GM21390 (cell line): ENCODE measurements around the gene MYH9.
"Not testable (repeated sequence)": the region's sequence is repeated elsewhere in the genome, so short reads cannot be mapped to it uniquely, and the experiment has no call there.

Source experiments
- ATAC-seq: cut with Tn5 transposase; IDR thresholded peaks from one replicate; pipeline ENCODE4 v1.9.1; 2021; ENCODE audit not compliant: unreplicated experiment

MYH9 gene

GRCh38 chr22:36415415-36416168, 27.8 kb upstream of the MYH9 start:
- ATAC-seq: no peak

GRCh38 chr22:36413022-36413775, 25.4 kb upstream of the MYH9 start:
- no peak for ATAC-seq

- ATAC-seq: no peak
These were observed 24.0 kb upstream of the MYH9 start for GRCh38 chr22:36411589-36412258.

- ATAC-seq: no peak
These were observed 22.4 kb upstream of the MYH9 start for GRCh38 chr22:36409911-36410756.

- ATAC-seq: not testable (repeated sequence)
These were observed 21.8 kb upstream of the MYH9 start for GRCh38 chr22:36409554-36409910.

GRCh38 chr22:36409056-36409455, 21.3 kb upstream of the MYH9 start:
- ATAC-seq: no peak

GRCh38 chr22:36406721-36407120, 19.0 kb upstream of the MYH9 start:
- ATAC-seq: no peak

GRCh38 chr22:36405671-36406538, 18.1 kb upstream of the MYH9 start:
- ATAC-seq: no peak

GRCh38 chr22:36405221-36405661, 17.5 kb upstream of the MYH9 start:
- no peak for ATAC-seq

GRCh38 chr22:36404446-36404845, 16.7 kb upstream of the MYH9 start:
- no peak for ATAC-seq

- ATAC-seq: no peak
These were observed 11.7 kb upstream of the MYH9 start for GRCh38 chr22:36399472-36399778.

- ATAC-seq: no peak
These were observed 11.1 kb upstream of the MYH9 start for GRCh38 chr22:36398601-36399471.

- ATAC-seq: no peak
These were observed 9.6 kb upstream of the MYH9 start for GRCh38 chr22:36397131-36398093.

- no peak for ATAC-seq
These were observed 8.1 kb upstream of the MYH9 start for GRCh38 chr22:36395915-36396314.

- ATAC-seq: no peak
These were observed 7.5 kb upstream of the MYH9 start for GRCh38 chr22:36395055-36395849.

- no peak for ATAC-seq
These were observed 3.9 kb upstream of the MYH9 start for GRCh38 chr22:36391638-36392037.

- not testable (repeated sequence) for ATAC-seq
These were observed 1.4 kb upstream of the MYH9 start for GRCh38 chr22:36389122-36389521.

- ATAC-seq: no peak
These were observed 133 bp downstream of the MYH9 start for GRCh38 chr22:36387709-36387958.
